ENCODE data around the gene RPS23. TPM values are rescaled to one million over a fixed set of nuclear protein-coding genes. Genes with fewer than 3 reads are reported as not detected.

Gene RPS23
- total and polyA plus RNA-seq, 2 donors from 2014 or later = 1,470 to 2,169 TPM

DNA sequence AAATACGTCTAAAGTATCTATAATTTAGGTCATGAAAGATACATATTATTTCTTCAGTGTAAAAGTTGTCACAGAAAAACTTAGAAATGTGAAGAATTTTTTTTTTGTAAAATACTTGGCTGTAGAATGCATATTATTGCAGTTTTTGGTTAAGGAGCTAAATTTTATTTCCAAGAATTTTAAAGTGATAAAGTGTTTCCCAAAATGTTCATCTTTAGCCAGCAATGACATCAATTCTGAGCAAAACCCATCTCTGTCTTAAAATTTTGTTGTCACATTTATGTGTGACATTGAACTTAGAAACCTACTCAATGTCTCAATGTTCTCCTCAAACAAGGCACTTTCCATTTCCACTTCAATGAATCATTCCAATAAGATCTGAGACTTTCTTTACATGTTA lies 47.8 kb upstream of the RPS23 start:
- TF ChIP-seq, protein P1, sequence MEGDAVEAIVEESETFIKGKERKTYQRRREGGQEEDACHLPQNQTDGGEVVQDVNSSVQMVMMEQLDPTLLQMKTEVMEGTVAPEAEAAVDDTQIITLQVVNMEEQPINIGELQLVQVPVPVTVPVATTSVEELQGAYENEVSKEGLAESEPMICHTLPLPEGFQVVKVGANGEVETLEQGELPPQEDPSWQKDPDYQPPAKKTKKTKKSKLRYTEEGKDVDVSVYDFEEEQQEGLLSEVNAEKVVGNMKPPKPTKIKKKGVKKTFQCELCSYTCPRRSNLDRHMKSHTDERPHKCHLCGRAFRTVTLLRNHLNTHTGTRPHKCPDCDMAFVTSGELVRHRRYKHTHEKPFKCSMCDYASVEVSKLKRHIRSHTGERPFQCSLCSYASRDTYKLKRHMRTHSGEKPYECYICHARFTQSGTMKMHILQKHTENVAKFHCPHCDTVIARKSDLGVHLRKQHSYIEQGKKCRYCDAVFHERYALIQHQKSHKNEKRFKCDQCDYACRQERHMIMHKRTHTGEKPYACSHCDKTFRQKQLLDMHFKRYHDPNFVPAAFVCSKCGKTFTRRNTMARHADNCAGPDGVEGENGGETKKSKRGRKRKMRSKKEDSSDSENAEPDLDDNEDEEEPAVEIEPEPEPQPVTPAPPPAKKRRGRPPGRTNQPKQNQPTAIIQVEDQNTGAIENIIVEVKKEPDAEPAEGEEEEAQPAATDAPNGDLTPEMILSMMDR (IDR thresholded peaks at IDR 0.05; ENCODE audit: borderline replicate concordance, extremely low read depth, insufficient read depth) = no peak
- H3K27ac ChIP-seq (ENCODE audit: low read depth in 2 of 2, low read length in 2 of 2) = no peak overlapping the region
- no peak overlapping the region for H3K4me3 ChIP-seq (ENCODE audit: low read length in 3 of 3)
- FAIRE-seq = no peak
- no peaks in the 10 kb centered on the region for H3K9me3 ChIP-seq (ENCODE audit: control insufficient read depth in 2 of 3, insufficient read depth in 1 of 3, low read length in 3 of 3)
- H3K9ac ChIP-seq (ENCODE audit: low read length in 3 of 3) = no peak overlapping the region
- no peaks in the 10 kb centered on the region for H3K36me3 ChIP-seq (ENCODE audit: control insufficient read depth in 2 of 3, insufficient read depth in 3 of 3, low read length in 3 of 3)
- no peak for DNase-seq
- H3K4me1 ChIP-seq (ENCODE audit: control insufficient read depth in 2 of 3, insufficient read depth in 2 of 3, low read depth in 1 of 3, low read length in 3 of 3) = no peaks in the 10 kb centered on the region
- intact Hi-C loops (cut with DNase I) = no loop called here
- H3K27me3 ChIP-seq (ENCODE audit: control insufficient read depth, insufficient read depth, low read length) = no peaks in the 10 kb centered on the region

DNA sequence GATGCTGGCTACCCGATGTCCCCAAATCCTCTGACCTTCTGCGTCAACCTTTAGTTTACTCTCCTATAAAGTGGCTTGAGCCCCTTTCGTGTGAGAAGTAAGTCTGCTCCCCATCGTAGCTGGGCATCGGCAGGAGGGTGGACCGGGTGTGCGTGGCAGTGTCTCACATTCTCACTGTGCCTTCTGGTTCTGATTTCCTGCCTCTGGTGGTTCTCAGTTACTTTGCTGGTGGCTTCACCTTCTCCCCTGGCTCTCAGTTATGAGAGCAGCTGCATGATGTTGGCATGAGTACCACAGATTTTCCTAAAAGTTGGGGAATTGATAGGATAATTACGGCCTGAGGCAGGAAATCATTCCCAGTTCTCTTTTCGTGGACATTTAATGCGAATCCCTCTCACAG lies 47.0 kb upstream of the RPS23 start:
- FAIRE-seq (no peak), DNase-seq (no peak)
- TF ChIP-seq, protein P1 (IDR thresholded peaks at IDR 0.05; ENCODE audit: borderline replicate concordance, extremely low read depth, insufficient read depth) = no peak
- H3K27ac ChIP-seq (ENCODE audit: low read depth in 2 of 2, low read length in 2 of 2) = no peak overlapping the region
- intact Hi-C loops (cut with DNase I) = no loop called here
- H3K27me3 ChIP-seq (ENCODE audit: control insufficient read depth, insufficient read depth, low read length) = no peaks in the 10 kb centered on the region
- no peaks in the 10 kb centered on the region for H3K4me1 ChIP-seq (ENCODE audit: control insufficient read depth in 2 of 3, insufficient read depth in 2 of 3, low read depth in 1 of 3, low read length in 3 of 3)
- H3K9me3 ChIP-seq (ENCODE audit: control insufficient read depth in 2 of 3, insufficient read depth in 1 of 3, low read length in 3 of 3) = no peaks in the 10 kb centered on the region
- H3K9ac ChIP-seq (ENCODE audit: low read length in 3 of 3) = no peak overlapping the region
- no peaks in the 10 kb centered on the region for H3K36me3 ChIP-seq (ENCODE audit: control insufficient read depth in 2 of 3, insufficient read depth in 3 of 3, low read length in 3 of 3)
- H3K4me3 ChIP-seq (ENCODE audit: low read length in 3 of 3) = no peak overlapping the region

DNA sequence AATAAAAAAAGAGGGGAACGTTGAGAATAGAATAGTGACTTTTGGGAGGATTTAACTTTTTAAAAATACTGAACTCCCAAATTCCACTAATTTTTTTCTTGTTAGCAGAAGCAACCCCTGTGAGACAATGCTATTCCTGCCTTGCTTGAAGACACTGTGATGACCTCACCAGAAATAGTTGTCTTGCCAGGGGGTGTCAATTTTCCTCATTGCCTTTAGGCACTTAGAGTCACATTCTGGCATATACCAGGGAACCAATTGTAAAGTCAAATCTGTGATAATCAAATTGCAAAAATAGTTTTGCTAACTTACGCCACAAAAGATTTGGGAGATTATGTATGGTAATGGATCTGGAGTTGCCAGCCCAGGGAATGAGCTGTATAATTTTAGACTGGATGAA lies 42.8 kb upstream of the RPS23 start:
- DNase-seq (no peak), FAIRE-seq (no peak)
- TF ChIP-seq, protein P1 (IDR thresholded peaks at IDR 0.05; ENCODE audit: borderline replicate concordance, extremely low read depth, insufficient read depth) = no peak
- Histone ChIP-seq H3K9ac (ENCODE audit: low read length in 3 of 3) (no peak overlapping the region), H3K27me3 (ENCODE audit: control insufficient read depth, insufficient read depth, low read length) (no peaks in the 10 kb centered on the region), H3K4me1 (ENCODE audit: control insufficient read depth in 2 of 3, insufficient read depth in 2 of 3, low read depth in 1 of 3, low read length in 3 of 3) (no peaks in the 10 kb centered on the region), H3K9me3 (ENCODE audit: control insufficient read depth in 2 of 3, insufficient read depth in 1 of 3, low read length in 3 of 3) (no peaks in the 10 kb centered on the region), H3K4me3 (ENCODE audit: low read length in 3 of 3) (no peak overlapping the region), H3K27ac (ENCODE audit: low read depth in 2 of 2, low read length in 2 of 2) (no peak overlapping the region), H3K36me3 (ENCODE audit: control insufficient read depth in 2 of 3, insufficient read depth in 3 of 3, low read length in 3 of 3) (no peaks in the 10 kb centered on the region)
- intact Hi-C loops (cut with DNase I) = no loop called here

DNA sequence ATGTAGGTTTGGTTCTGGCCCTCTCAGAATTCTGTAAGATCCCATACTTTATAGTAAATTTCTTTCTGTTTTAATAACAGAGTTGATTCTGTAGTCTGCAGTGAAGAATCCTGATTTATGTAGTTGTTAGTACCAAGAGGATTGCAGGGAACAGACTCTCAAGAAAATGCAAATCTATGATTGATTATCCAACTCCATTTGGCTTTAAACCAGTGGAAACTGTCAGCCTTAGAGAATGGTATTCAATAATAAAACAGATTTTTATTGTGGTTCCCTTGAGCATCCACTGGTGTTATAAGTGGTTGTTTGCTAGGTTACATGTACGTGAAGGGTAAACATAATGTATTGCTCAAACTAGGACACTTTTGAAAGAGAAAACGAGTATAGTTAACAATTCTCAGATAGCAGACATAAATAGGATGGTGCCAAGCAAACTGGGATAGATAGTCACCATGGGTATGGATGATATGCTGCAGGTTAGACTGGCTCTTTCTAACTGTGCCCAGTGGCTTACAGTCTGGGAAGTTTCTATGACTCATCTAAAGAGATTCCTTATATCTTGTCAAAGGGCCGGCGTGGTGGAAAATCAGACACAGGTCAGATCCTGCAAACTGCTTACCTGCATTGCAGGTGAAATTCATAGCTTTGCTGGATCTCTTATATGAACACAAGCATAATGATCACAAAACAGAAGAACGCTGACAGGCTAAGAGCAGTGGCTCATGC lies 41.7 kb upstream of the RPS23 start:
- Histone ChIP-seq H3K4me1 (ENCODE audit: control insufficient read depth in 2 of 3, insufficient read depth in 2 of 3, low read depth in 1 of 3, low read length in 3 of 3) (no peaks in the 10 kb centered on the region), H3K36me3 (ENCODE audit: control insufficient read depth in 2 of 3, insufficient read depth in 3 of 3, low read length in 3 of 3) (no peaks in the 10 kb centered on the region), H3K27me3 (ENCODE audit: control insufficient read depth, insufficient read depth, low read length) (no peaks in the 10 kb centered on the region), H3K27ac (ENCODE audit: low read depth in 2 of 2, low read length in 2 of 2) (no peak overlapping the region), H3K9ac (ENCODE audit: low read length in 3 of 3) (no peak overlapping the region), H3K9me3 (ENCODE audit: control insufficient read depth in 2 of 3, insufficient read depth in 1 of 3, low read length in 3 of 3) (no peaks in the 10 kb centered on the region), H3K4me3 (ENCODE audit: low read length in 3 of 3) (no peak overlapping the region)
- TF ChIP-seq, protein P1 (IDR thresholded peaks at IDR 0.05; ENCODE audit: borderline replicate concordance, extremely low read depth, insufficient read depth) = no peak
- DNase-seq = no peak
- intact Hi-C loops (cut with DNase I) = no loop called here
- FAIRE-seq = no peak

Data from kidney (tissue), 14 donors.